Activated effector memory CD4-positive, alpha-beta T cell treated with anti-CD3 and anti-CD28 coated beads, Interleukin-2, amount 50 U/mL, for 16 hours (primary cell): ENCODE measurements around the gene VTI1A.
"Not testable (repeated sequence)": the region's sequence is repeated elsewhere in the genome, so short reads cannot be mapped to it uniquely, and the experiment has no call there.

Experiments used
- DNase-seq: peaks from one replicate; pipeline ENCODE4 v3.0.0-alpha.2; 2020

VTI1A gene

GRCh38 chr10:112731450-112731849, 284.4 kb downstream of the VTI1A start:
- not testable (repeated sequence) for DNase-seq

GRCh38 chr10:112732277-112732921, 285.4 kb downstream of the VTI1A start:
- no peak for DNase-seq

- DNase-seq, result no peak
Measured at GRCh38 chr10:112735041-112735695, 288.2 kb downstream of the VTI1A start.

DNA sequence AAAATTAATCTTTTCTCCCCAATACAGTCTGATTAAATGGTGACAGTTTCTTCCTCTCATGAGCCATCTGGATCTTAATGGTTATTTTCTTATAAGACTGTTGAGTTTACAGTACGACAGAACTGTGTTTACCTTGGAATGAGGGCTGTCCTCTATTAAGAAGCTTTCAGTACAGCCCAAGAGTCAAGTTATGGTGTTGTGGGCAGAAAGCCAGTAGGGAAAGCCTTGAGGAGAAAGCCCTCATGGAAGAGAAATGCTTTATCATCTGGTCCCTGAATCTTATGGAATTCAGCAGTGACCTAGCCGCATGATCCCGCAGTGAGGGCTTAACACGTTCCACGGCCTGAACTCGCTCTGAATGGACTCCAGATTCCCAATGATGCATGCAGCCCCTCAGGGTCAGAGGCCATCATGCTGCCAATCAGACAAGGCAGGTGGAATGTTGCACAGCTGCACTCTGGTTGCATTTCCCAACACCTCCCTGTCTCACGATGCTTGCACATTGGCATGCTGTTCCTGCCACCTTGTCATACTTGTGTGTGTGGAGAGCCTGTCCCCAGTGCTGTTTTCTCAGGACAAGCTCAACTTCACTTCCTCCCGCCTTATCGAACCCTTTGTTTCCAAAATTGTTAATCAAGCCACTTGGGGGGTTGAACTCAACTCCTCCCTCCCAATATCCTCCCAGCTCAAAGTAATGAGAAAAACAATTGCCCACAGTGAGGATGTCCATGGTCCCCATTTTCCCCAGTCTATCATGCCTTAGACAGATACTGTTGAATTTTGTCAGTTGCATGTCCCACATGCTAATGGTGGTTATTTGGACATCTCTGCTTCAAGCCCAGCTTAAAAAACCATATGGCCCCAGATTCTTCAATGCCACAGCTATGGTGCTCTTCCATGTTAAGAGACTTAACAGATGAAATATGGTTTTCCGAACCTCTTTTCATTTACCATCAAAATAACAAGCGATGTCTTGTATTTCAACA, 291.9 kb downstream of the VTI1A start:
- no peak for DNase-seq

DNA sequence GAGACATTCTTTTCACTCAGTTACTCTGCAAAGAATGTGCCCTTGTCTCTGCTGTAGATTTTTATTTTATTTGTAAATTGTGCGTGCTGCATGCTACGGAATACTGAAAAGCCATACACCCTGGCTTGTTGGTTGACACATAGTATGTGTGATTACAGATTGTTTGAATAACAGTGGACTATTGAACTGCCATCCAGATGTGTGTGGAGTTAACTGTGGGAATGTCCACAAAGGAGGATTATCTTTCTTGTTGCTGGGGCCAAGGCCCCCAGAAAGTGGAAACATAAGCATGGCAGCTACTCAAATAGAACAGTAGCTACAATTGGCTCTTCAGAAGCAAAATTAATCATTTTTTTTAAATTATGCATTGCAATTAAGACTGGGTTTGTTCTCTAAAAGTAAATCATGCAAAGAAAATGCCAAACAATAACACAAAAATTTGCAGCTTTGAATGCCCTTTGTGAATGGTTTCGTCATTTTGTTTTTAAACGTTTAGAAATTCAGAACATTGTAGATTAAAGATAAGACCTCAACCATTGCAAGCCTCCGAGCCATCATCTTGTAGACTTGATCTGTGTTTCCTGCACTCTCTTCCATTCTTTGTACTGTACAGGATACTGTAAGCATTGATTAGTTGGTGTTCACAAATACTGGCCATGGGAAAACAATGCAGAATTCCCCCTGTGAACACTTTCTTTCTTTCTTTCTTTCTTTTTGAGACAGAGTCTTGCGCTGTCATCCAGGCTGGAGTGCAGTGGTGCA, 292.8 kb downstream of the VTI1A start:
- no peak for DNase-seq

- no peak for DNase-seq
Measured at GRCh38 chr10:112741830-112742402, 294.9 kb downstream of the VTI1A start.

DNA sequence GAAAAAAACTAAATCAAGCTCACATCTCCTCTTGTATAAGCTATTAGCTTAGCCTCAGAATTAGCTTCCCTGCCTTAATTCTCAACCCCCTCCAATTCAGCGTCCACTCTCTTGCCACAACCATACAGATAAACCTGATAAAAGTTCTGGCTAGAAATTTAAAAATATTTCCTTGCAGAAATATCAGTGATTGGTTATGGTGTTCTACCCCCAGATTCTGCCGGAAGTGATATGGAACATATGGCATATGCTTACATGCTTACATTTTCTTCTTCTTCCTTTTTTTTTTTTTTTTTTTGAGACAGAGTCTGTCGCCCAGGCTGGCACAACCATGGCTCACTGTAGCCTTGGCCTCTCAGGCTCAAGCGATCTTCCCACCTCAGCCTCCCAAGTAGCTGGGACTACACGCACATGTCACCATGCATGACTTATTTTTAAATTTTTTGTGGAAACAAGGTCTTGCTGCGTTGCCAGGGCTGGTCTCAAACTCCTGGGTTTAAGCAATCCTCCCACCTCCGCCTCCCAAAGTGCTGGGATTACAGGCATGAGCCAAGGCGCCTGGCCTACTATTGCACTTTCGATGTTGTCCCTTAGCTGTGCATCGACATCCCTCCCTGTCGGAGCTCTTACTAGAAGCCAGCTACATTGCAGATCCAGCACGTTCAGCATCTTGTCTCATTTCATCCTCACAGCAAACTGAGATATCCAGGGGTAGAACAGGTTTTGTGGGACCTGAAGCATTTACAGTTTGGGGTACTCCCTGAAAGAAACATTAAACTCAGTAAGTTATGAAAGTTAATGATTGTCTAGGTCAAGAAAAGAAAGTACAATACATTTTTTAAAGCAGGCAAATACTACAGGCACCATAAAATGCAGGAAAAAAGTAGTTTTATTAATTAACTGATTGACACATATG, 297.4 kb downstream of the VTI1A start:
- DNase-seq, result no peak

- no peak for DNase-seq
Measured at GRCh38 chr10:112746329-112746728, 299.3 kb downstream of the VTI1A start.

- DNase-seq, result no peak
Measured at GRCh38 chr10:112750427-112751167, 303.6 kb downstream of the VTI1A start.

- no peak for DNase-seq
Measured at GRCh38 chr10:112751651-112752050, 304.6 kb downstream of the VTI1A start.

GRCh38 chr10:112752288-112752687, 305.3 kb downstream of the VTI1A start:
- DNase-seq, result no peak

DNA sequence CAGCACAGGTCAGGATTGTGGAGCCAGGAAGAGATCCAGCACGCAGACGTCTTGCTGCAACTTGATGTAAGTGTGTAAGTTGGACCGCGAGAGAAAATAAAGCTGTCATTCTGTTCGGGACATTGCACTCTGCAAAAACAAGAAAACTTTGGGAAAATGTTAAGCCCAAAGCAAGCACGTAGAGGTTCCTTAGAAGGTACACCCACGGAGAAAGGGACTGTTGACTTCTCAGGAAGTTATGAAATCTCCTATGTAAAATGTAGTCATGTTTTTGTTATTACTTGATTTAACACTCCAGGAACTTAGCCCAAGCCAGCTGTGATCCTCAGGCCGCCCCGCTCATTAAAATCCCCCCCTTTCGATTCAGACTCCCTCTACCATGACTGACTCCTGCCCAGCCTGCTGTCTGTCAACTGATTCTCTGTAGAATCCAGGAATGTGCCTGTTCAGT, 307.0 kb downstream of the VTI1A start:
- DNase-seq, result no peak

- DNase-seq, result no peak
Measured at GRCh38 chr10:112755446-112756234, 308.6 kb downstream of the VTI1A start.

GRCh38 chr10:112756235-112756527, 309.2 kb downstream of the VTI1A start:
- DNase-seq, result no peak

- no peak for DNase-seq
Measured at GRCh38 chr10:112758961-112759360, 311.9 kb downstream of the VTI1A start.

- DNase-seq, result no peak
Measured at GRCh38 chr10:112759496-112759895, 312.5 kb downstream of the VTI1A start.

DNA sequence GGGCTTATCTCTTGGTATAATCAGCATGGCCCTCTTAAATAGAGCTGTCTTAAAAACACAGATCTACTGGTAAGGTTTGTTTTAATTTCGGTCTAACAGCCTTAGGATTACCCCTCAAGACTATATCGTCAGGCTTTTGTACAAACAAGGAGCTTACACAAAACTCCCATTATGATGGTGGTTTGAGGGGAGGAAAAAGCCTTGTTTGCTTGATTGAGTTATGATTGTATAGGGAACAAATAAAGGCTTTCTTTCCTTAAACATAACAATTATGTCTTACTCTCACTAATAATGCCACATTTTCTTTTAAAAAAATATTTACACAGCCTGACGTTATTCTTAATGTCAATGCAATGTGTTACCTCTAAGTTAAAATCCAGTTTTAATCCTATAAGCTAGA, 314.2 kb downstream of the VTI1A start:
- DNase-seq, result no peak

DNA sequence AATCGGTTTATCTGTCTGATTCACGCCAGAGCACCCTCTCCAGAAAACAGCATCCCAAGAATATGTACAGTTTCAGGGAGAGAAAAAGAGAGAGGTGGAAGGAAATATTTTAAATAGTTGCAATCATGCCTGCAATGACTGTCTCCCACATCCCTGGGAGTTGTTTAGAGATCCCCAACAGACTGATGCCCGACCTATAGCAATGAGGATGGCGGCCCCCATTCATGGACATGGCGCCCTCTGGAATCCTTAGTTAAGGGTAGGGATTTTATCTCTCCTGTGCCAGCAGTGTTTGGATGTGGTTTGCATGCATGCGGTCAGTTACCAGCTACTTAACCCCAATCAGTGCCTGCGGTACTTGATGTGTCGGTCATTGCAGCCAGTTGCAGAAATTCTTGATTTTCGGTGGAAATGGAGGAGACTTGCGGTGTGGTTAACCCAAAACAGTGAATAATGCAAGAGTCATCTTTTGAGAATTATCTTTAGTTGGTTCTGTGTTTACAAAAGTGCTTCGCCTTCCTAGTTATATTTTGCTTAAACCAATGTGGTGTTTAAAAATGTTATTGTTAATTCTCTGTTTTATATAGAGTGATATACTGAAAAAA, 317.0 kb downstream of the VTI1A start:
- DNase-seq, result no peak

DNA sequence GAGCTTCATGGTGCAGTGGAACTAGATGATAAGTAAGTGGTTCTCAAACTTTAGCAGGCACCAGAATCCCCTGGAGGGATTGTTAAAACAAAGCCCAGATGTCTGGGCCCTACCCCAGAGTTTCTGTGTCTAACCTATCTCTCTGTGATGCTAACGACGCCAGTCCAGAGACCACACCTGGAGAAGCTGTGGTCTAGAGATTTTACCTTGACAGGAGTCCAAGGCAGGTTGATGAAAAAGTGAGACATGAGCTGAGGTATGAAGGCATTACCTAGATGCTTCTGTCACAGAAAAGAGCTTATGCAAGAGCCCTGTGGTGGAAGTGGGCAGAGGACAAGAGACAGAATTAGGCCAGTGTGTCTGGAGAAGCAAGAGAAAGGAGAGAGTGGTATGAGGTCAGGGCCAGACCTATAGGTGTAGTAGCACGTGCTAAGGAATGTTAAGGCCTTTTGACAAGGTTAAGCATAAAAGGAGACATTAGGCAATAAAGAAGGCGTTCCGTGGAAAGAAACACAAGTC, 318.8 kb downstream of the VTI1A start:
- no peak for DNase-seq
